GM21390 (cell line): Measurements from ENCODE around the gene TEX36.
"Not testable (repeated sequence)": the region's sequence is repeated elsewhere in the genome, so short reads cannot be mapped to it uniquely, and the experiment has no call there.

Experiments
- ATAC-seq: cut with Tn5 transposase; IDR thresholded peaks from one replicate; pipeline ENCODE4 v1.9.1; 2021; ENCODE audit not compliant: unreplicated experiment

TEX36 gene

DNA sequence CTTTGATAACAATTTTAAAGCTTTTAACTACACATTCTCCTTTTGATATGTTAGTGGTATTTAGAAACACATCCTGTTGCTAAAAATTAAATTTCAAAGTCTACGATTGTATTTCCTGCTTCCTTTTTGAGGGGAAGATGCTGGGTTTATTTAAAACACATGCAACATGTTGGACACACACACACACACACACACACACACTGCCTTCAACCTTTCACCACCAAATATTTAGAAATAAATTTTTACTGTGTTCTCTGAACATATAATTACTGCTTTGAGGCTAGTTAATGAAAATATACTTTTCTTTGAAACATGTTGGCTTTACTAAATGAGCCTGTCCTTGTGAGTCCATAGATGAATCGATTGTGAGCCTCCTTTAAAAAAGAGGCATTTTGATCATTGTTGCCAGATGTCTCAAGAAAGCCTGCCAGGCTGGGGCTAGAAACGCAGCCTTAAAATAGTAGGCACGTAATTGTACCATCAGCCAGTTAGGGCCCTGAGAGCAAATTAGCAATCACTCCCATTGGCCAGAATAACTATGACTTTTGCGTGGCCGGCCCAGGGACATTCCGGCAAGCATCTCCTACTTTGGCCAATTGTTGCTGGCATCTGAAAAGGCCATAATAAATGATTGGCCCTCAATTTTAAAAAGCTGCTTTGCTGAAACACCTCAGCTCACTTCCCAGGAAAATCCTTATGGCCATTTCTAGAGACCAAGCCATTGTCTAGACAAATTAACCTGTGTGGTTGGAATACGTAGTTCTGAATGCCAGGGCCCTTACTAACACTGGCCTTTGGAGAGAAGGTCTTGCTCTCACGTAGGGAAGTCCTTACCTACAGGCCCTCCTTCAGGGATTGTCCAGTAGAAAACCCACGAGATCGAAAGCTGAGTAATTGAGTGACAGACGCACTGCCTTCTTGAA is 9.9 kb upstream of the TEX36 start:
- ATAC-seq: no peak

DNA sequence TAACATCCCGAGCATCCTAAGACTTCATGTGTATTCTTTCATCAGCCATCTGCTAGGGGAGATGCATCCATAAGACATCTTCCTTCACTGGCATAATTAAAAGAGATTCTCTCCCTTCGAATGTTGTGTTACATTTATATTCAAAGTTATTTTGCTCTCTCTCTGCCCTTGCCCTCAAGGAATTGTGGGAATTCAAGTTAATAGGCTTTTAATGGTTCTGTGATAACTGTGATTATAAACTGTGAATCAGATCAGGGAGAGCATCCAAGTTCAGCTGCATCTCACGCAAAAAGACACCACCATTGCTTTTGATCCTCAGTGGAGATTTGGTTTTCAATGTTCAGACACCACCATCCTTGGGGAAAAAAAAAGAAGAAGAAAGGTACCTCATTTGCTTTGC is 9.2 kb upstream of the TEX36 start:
- ATAC-seq: no peak

DNA sequence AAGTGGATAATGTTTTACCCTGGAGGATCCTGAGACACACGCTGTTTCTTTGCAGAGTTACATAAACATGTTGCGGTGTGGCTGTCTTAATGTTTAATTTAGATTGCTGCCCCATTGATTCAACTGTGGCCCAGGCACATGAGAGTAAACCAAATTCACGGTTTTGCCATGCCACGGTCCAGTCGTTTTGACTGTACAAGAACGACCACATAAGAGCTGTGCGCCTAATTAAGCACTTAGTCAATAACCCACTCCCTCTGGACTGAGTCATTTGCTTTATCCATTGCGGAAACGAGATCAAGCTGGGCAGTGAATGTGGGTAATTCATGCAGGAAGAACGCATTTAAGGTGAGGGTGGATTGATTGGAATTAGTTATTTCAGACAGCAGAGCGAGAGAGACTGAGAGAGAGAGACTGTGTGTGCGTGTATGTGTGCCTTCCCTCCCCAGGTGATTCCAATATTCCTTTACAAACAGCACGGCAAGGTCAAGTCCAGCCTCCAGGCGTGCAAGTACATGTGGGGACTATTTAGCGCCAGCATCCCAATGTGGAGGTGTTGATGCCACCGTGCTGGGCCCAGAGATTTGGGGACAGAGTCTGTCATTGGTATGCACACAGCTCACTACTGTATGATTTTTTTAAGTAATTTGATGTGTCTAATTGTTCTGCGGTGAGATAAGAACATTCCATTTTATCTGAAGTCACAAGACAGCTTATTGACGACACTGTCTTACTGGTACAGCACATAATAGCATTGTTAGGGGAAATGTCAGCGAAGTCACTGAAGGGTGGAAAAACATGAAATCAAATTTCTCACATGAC is 8.4 kb upstream of the TEX36 start:
- no peak for ATAC-seq

DNA sequence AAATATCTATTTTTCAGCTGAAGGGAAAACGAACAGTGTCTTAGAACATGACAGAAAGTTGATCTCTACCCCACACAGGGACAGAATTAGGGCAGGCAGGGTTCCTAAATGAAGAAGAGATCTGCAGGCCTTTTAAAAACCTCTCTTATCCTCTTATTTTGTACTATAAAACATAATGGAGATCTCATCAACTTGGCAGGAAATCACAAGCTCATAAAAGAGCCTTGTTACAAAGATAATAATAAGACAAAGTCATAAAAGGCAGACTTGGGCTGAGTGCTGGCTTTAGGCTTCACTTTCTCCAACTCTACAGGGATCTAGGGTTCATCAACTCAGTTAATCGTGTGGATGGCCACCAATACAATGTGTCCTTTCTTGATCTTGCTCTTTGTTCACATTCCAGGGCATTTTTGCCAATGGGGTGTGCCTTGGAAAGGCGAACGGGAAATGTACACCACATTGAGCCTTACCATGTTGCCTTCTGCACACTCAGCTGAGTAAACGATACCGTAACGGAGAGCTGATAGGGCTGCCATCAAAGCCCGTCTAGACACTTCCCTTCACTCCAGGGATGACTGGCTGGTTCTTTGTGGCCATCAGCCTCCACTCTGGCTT is 7.1 kb upstream of the TEX36 start:
- ATAC-seq: no peak

DNA sequence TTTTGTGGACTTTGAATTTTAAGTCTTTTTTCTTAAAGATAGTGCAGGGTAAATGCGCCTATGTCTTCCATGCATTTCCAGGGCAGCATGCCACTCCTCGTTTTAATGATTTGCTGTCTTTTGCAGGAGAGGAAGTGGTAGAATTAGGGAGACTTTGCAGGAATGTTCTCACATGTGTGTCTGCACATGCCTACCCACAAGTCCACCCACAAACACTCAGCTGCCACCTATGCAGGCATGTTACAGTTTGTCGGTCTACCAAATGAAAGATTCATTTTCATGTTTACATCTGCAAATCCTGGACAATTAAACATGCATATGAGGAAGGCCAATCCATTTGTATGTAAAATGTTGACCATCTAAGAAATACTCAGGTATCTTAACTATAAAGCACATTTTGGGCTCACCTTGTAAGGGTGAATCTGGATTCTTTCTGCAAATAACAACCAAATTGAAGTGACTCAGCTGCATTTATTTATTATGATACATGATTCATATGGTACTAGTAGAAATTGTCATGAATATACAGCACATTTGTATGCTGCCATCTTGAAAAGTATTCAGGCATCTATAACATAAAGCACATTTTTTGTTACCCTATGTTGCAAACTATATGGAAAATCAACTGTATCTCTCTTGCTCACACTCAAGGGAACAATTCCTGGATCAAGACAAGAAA is 4.7 kb upstream of the TEX36 start:
- ATAC-seq: no peak

DNA sequence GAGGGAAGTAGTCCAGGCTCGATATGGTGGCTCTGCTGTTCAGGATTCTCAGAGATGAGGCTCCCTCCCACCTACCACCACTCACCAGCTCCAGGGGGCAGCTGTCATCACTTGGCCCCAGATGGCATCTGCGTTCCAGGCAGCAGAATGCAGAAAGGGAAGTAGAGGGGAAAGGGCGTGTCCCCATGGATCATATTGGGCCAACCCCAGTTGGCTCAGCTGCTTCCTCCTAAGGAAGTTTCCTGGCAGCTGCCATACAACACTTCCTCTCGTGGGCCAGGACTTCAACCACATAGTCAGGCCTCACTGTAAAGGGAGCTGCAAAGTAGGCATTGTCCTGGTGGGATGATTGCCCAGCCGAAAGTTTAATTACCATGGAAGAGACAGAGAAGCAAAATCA is 1.6 kb upstream of the TEX36 start:
- ATAC-seq: no peak

DNA sequence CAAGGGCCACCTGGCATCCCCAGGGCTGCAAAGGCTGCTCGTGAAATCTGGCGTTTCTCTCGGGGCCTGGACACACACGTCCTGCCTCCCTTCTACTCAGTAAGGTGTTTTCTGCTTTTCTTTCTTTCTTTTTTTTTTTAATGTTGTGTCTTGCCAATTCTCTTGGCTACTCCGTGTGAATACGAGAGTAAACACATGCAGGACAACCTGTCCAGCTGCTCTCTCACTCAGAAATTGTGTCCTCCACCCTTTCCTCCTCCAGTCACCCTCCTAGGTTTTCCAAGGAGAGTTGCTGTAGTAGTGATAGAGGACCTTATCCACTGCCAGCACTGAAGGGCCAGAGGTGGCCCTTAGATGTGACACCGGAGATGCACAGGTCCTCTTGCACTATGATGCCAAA is 858 bp upstream of the TEX36 start:
- no peak for ATAC-seq

DNA sequence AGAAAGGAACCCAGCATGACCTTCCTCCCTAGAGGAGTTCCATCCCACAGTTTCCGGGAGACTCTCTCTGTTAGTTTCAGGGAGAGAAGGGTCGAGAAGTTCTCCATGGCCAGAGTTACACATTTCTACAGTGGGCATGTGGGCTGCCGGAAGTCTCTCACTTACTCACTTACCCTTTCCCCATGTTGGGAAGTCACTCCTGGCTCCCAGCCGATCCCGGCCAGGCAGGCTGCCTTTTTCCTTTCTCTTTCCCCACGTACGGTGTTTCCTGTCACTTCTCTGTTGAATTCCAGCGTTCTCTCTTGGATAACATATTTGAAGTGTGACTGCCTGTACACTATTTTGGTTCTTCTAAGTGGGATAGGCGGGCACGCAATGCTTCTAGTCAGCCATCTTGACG is 3.5 kb downstream of the TEX36 start:
- ATAC-seq: no peak

DNA sequence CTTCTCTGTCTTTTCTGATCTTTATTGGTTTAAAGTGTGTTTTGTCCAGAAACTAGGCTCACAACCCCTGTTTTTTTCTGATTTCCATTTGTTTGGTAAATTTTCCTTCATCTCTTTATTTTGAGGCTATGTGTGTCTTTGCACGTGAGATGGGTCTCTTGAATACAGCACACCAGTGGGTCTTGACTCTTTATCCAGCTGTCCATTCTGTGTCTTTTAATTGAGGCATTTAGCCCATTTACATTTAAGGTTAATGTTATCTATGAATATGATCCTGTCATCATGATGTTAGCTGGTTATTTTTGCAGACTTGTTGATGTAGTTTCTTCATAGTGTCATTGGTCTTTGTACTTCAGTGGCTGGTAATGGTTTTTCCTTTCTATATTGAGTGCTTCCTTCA is 10.1 kb downstream of the TEX36 start:
- no peak for ATAC-seq

DNA sequence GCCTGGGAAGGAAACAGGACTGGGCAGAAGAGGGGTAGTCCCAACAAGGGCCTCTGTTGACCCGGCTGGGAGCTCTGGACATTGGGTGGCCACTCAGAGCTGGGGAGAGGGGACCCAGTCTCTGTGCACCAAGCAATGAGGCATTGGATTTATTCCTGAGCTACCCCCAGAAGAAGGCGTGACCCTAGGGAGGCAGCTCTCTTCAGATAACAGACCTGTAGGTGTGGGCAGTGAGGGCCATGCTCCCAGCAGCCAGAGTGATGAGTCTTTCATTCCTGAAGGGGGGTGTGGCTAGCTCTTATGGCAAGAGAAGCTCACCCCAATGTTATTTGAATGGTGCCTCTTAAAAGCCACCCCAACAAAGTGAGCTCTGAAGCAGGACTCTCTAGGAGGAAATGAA is 20.4 kb downstream of the TEX36 start:
- no peak for ATAC-seq

DNA sequence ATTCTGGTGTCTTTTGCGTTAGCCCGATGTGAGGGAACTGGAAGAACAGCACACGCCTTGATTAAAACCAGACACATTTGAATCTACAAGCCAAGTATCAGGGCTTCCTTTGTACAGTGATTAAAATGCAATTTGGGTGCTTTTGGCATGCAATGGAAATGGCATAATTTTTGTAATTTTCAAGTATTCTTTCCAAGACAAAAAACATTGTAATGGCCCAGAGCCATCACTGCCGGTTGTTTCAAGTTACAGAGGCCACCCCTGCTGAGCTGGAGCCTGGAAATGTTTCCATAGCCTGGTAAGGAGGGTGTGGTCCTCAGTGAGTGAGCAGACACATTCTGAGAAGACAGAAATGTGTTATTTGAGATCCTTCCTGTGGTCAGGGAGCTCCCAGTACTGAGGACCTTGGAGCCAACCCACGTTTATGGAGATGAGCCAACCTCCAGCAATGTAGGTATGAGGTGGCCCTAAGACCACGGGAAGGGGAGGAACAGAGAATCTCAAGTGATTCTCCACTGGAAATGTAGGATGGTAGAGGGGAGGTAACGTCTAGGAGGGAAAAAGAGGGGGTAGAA is 20.9 kb downstream of the TEX36 start:
- ATAC-seq: no peak

DNA sequence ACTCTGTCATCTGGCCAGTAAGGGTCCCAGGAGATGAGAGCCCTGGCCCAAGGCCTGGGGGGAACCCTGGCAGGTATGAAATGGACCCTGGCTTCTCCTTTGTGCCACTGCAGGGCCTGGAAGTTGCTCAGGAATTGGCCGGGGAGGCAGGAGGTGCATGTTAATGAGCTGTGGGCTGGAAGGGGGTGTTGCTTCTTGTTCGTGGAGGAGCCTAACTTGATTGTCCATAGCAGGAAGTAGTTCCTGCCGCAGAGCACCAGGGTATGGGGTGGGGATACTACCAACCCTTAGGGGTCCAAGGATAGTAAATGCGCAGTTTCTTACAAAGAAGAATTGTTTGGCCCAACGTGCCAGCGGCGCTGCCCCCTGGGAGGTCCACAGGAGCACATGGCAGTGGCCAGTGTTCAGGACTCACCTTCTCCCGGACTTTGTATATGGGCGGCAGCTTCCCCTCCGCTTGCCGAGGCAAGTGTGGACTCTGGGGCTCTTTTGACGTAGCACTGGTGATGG is 21.5 kb downstream of the TEX36 start:
- no peak for ATAC-seq

DNA sequence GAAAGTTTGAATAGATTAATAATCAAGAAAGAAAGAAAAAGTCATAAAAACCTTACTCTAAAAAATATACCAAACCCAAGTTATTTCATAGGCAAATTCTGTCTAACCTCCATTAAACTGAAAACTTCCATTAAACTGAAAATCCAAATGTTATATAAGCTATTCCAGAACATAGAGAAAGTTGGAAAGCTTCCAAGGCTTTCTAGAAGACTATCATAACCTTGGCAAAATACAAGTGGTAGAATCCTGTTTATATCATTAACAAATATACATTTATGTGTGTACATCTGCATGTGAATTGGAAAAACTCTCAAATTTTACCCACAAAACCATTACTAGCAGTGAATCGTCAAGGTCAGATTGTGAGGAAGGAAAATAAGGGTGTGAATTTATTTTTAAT is 23.9 kb downstream of the TEX36 start:
- no peak for ATAC-seq

DNA sequence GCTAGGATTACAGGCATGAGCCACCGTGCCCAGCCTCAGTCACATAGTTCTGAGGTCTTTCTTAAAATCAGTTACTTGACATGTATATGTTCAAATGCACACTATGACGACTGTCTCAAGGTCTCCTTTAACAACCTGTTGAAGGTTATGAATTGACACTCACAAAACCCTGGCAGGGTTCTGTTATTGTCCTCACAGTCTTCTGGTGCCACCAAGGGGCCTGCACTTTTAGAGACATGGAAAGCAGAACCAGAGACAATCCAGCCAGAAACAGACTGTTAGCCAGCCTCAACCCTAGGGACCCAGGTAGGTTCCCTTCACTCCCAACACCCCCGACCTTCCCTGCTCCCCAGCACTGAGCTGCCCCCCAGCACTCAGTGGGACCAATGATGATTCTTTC is 26.4 kb downstream of the TEX36 start:
- no peak for ATAC-seq

DNA sequence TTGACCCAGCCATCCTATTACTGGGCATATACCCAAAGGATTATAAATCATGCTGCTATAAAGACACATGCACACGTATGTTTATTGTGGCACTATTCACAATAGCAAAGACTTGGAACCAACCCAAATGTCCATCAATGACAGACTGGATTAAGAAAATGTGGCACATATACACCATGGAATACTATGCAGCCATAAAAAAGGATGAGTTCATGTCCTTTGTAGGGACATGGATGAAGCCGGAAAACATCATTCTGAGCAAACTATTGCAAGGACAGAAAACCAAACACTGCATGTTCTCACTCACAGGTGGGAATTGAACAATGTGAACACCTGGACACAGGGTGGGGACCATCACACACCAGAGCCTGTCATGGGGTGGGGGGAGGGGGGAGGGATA is 29.9 kb downstream of the TEX36 start:
- ATAC-seq: not testable (repeated sequence)

DNA sequence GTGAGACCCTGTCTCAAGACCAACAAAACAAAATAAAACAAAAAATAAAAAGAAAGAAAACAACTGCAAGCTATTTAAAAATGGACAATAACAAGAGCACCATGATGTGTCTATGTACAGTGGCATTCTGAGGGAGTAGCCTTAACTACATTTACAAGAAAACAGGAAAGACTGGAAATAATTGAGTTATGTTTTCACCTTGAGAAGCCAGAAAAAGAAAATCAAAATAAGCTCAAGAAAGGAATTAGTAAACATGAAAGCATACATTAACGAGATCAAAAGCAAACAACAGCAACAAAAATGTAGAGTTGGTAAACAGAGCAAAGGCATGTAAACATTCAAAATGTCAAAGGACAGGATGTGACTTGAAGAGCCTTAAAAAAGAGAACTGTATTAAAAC is 36.7 kb downstream of the TEX36 start:
- no peak for ATAC-seq

DNA sequence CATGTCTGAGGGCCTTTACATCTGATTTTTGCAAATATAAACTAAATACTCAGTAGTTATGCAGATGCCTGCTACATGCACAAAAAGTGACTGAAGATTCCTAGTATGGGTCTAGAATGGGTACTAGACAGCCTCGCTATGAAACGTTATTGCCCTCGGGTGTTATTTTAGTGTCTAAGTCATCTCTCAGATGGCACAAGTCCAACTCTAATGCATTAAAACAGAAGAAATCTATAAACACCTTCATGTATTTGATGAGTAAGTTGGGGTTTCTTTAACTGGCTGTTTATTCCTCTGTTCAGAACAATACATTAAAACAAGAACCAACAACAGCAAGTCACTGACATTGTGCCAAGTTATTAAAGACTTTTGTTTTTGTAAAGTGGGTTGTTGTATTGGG is 41.6 kb downstream of the TEX36 start:
- no peak for ATAC-seq

DNA sequence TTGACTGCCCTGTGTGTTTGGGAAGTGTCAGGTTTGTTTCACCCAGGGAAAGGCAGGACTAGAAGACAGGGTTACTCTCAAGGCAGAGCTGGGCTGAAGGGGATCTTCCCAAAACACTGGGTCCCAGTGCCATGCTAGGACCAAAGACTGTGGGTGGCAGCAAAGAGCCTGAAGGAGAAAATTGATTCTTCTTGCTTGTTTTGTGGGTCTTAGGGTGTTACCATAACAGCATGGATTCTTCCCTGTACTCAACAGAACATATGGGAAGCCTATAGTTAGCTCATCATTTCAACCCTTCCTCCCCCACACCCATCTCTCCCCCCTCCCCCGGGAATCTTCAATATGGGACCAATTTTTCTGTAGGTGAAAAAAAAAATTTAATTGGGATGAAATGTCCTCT is 42.3 kb downstream of the TEX36 start:
- ATAC-seq: no peak

DNA sequence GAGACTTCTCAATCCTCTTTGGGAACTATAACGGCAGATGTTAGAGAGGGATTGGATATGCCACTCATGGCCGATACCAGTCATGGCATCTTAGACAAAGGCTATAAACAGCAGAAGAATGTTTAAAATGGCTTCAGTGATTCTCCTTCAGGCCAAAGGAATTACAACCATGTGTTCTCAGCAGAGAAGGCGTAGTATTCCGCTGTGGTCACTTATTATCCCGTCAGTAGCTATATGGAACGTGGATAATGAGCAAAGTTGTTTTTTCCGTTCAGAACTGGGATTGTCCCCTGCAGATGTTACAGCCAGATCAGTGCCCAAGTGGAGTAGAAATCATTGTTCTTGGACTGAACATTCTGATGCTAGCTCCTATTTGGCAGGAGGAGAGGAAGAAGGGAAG is 43.1 kb downstream of the TEX36 start:
- ATAC-seq: no peak

DNA sequence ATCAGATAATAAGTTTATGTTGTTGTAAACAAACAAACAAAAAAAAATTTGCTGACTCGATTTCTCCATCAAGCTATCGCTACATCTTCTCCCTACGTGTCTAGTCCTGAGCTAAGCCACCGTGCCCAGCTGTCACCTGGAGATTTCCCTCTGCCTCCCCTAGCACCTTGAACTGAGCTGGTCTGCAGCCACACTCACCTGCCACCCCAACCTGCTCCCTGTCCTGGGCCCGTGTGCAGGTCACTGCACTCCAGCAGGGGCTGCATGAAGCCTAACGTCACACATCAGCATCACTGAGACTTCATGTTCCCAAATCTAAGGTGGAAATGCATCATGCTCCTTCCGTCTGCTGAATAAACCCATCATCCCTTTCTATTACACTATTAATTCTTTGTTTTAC is 44.4 kb downstream of the TEX36 start:
- ATAC-seq: no peak

DNA sequence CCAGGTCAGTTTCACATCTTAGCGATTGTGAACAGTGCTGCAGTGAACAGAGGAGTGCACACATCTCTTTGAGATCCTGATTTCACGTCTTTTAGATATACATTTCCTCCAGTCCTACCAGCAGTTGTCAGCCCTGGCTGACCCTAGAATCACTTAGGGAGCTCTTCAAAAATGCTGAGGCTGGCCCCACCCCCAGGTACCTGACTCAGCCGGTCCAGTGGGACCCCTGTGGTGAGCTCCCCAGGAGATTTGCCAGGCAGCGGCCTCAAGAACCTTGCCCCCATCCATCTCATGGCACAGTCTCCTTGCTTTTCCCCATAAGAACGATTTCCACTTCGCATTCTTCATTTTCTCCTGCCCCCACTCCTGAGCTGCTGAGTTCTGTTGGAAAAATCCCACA is 45.5 kb downstream of the TEX36 start:
- no peak for ATAC-seq
